WTC11 (cell line): ENCODE data around the gene DAB1.

Experiments
- ATF2 ChIP-seq: sonication (generic); formaldehyde crosslinking; IDR thresholded peaks from 2 replicates; pipeline ENCODE4 v1.8.1; 2022; ENCODE audit warnings: low read depth, missing genetic modification reagents, borderline replicate concordance
- CTCF ChIP-seq: fragments of 200-600 bp; IDR thresholded peaks from 2 replicates; pipeline ENCODE4 v1.8.0; 2022; ENCODE audit warnings: antibody characterized with exemption

GRCh38 chr1:57127976-57128375 is 295.9 kb downstream of the DAB1 start:
- TF ChIP-seq CTCF (no peak), ATF2 (CRISPR knock-in tag) (no peak)
